Measurements from ENCODE around the gene CIC.
A peak's percentile ranks its signal among the peaks of the same experiment; 100 is the strongest.

CIC gene

DNA sequence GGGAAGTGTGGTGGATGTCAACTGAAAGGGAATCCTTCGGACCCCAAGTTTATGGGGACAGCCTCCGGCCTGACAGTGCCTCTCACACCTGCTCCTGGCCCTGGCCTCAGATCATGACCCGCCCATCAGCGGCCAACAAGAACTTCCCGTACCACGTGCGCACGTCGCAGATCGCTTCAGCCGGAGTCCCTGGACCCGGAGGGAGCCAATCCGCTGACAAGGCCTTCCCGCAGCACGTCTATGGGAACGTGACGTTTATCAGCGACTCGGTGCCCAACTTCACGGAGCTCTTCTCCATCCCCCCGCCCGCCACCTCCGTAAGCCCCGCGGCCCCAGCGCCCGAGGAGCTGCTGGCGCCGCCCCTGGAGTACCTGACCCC lies 54.4 kb downstream of the CIC start:
- Histone ChIP-seq H3K4me3 (ENCODE audit: low read length) (no peak overlapping the region), H3K9me3 (replicated peaks; ENCODE audit: insufficient read depth, low read length) (no peaks in the 10 kb centered on the region), H3K36me3 (replicated peaks; ENCODE audit: insufficient read depth, low read length) (no peaks in the 10 kb centered on the region), H3K79me2 (ENCODE audit: low read length) (peaks cover 20% of the 10 kb centered on the region), H3K9ac (ENCODE audit: low read length) (no peak overlapping the region), H3K27ac (ENCODE audit: low read length) (no peak overlapping the region), H3K27me3 (replicated peaks; ENCODE audit: insufficient read depth, low read length) (peaks cover 46% of the 10 kb centered on the region), H4K20me1 (ENCODE audit: insufficient read depth, low read length) (no peaks in the 10 kb centered on the region), H3K9me2 (replicated peaks; ENCODE audit: insufficient read depth, low read length) (no peaks in the 10 kb centered on the region), H2AFZ (ENCODE audit: low read length) (no peak overlapping the region), H3F3A (ENCODE audit: insufficient read depth, low read length) (no peaks in the 10 kb centered on the region), H3K4me2 (ENCODE audit: low read depth, low read length) (no peak overlapping the region), H3K4me1 (ENCODE audit: low read length) (no peaks in the 10 kb centered on the region)
- no peak for DNase-seq
- TF ChIP-seq, protein P1, sequence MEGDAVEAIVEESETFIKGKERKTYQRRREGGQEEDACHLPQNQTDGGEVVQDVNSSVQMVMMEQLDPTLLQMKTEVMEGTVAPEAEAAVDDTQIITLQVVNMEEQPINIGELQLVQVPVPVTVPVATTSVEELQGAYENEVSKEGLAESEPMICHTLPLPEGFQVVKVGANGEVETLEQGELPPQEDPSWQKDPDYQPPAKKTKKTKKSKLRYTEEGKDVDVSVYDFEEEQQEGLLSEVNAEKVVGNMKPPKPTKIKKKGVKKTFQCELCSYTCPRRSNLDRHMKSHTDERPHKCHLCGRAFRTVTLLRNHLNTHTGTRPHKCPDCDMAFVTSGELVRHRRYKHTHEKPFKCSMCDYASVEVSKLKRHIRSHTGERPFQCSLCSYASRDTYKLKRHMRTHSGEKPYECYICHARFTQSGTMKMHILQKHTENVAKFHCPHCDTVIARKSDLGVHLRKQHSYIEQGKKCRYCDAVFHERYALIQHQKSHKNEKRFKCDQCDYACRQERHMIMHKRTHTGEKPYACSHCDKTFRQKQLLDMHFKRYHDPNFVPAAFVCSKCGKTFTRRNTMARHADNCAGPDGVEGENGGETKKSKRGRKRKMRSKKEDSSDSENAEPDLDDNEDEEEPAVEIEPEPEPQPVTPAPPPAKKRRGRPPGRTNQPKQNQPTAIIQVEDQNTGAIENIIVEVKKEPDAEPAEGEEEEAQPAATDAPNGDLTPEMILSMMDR (IDR thresholded peaks at IDR 0.05; ENCODE audit: low read length): no peak
- no peak for TF ChIP-seq EZH2phosphoT487 (IDR thresholded peaks at IDR 0.05; ENCODE audit: low read length)
- no peak for TF ChIP-seq EZH2 (optimal IDR thresholded peaks at IDR 0.05; ENCODE audit: low read depth, low read length)

DNA sequence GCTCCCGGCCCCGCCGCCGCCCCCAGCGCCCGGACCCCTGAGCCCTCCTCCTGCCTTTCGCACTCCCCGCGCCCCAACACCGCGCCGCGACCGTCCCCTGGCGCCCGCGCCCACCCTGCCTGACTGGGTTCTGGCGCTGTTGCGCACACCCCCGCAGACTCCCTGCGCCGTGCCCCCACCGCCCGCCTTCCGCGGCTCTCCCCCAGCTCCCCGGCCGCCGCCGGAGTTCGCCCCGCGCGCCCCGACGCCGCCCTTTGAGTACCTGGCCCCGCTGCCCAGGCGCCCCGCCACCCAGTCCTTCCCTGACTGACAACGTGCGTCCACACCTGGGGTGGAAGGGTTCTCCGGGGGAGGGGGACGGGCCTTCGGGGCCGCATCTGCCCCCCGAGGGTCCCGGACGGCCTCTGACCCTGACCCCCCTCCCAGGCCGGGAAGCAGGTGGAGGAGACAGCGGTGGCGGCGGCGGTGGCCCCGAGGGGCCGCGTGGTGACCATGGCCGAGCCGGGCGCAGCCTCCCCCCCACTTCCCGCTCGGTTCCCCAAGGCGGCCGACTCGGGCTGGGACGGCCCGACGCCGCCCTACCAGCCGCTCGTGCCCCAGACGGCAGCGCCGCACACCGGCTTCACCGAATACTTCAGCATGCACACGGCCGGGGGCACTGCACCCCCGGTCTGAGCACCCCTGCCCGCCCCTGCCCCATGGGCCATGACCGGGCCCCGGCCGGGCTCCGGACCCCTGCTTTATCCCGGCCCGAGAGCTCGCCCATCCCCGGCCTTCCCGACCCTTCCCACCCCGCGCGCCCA lies 55.0 kb downstream of the CIC start:
- H3K79me2 ChIP-seq (ENCODE audit: low read length): peaks cover 20% of the 10 kb centered on the region
- H3K9ac ChIP-seq (ENCODE audit: low read length): no peak overlapping the region
- H3K27ac ChIP-seq (ENCODE audit: low read length): no peak overlapping the region
- no peaks in the 10 kb centered on the region for H4K20me1 ChIP-seq (ENCODE audit: insufficient read depth, low read length)
- no peaks in the 10 kb centered on the region for H3K9me2 ChIP-seq (replicated peaks; ENCODE audit: insufficient read depth, low read length)
- TF ChIP-seq EZH2 (optimal IDR thresholded peaks at IDR 0.05; ENCODE audit: low read depth, low read length): peak; percentile 94
- no peak; the same call in 1 of the 2 replicates for TF ChIP-seq EZH2phosphoT487 (IDR thresholded peaks at IDR 0.05; ENCODE audit: low read length)
- H3K4me1 ChIP-seq (ENCODE audit: low read length): no peaks in the 10 kb centered on the region
- no peaks in the 10 kb centered on the region for H3K36me3 ChIP-seq (replicated peaks; ENCODE audit: insufficient read depth, low read length)
- H3F3A ChIP-seq (ENCODE audit: insufficient read depth, low read length): no peaks in the 10 kb centered on the region
- peak overlapping the region; percentile 75; the same call in 1 of the 2 replicates for H3K4me2 ChIP-seq (ENCODE audit: low read depth, low read length)
- DNase-seq: no peak
- peaks cover 44% of the 10 kb centered on the region for H3K27me3 ChIP-seq (replicated peaks; ENCODE audit: insufficient read depth, low read length)
- H3K4me3 ChIP-seq (ENCODE audit: low read length): peak overlapping the region; percentile 45; the same call in 1 of the 2 replicates
- no peaks in the 10 kb centered on the region for H3K9me3 ChIP-seq (replicated peaks; ENCODE audit: insufficient read depth, low read length)
- H2AFZ ChIP-seq (ENCODE audit: low read length): 0 out of 2 replicates have a peak overlapping the region, but pooled peaks have one; percentile 11

DNA sequence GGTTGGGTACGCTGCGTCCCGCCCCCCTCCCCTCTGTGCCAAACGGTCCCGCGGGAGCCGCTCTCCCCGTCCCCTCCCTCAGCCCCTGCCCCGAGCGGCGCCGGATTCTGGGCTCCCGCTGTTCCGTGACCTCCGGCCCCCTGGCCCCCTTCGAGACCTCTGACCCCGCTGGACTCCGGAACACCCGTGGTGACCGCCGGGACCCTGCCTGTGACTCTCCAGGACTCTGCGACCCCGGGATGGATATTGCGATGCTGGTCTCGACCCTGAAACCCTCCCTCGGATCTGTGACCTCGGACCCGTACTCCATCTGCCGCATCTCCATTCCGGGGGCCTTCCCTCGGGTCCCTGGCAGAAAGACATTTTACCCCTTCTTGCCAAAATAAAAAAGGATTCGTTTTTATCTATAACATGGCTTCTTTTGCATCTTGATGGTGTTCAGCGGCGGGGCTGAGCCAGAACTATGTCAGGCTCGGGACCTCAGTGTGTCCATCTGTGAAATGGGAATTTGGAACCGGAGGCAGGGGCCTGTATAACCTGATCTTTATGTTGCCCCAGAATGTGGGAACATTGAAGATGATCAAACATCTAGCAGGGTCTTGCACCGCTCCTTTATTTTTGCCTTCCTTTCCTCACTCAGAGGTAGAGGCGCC lies 55.7 kb downstream of the CIC start:
- no peak for DNase-seq

More for the DNA sequence above, 55.7 kb downstream of the CIC start:
- Histone ChIP-seq H2AFZ (ENCODE audit: low read length) (peak overlapping the region; percentile 79), H3K4me3 (ENCODE audit: low read length) (peak overlapping the region; percentile 45), H3K9ac (ENCODE audit: low read length) (no peak overlapping the region; the same call in 1 of the 2 replicates), H4K20me1 (ENCODE audit: insufficient read depth, low read length) (no peaks in the 10 kb centered on the region), H3K79me2 (ENCODE audit: low read length) (peaks cover 20% of the 10 kb centered on the region), H3K36me3 (replicated peaks; ENCODE audit: insufficient read depth, low read length) (no peaks in the 10 kb centered on the region), H3F3A (ENCODE audit: insufficient read depth, low read length) (no peaks in the 10 kb centered on the region), H3K9me3 (replicated peaks; ENCODE audit: insufficient read depth, low read length) (no peaks in the 10 kb centered on the region), H3K27me3 (replicated peaks; ENCODE audit: insufficient read depth, low read length) (peaks cover 40% of the 10 kb centered on the region), H3K4me1 (ENCODE audit: low read length) (no peaks in the 10 kb centered on the region), H3K9me2 (replicated peaks; ENCODE audit: insufficient read depth, low read length) (no peaks in the 10 kb centered on the region), H3K4me2 (ENCODE audit: low read depth, low read length) (peak overlapping the region; percentile 75), H3K27ac (ENCODE audit: low read length) (no peak overlapping the region)
- TF ChIP-seq, protein P1 (IDR thresholded peaks at IDR 0.05; ENCODE audit: low read length): no peak; the same call in 1 of the 2 replicates
- TF ChIP-seq EZH2 (optimal IDR thresholded peaks at IDR 0.05; ENCODE audit: low read depth, low read length) (no peak), EZH2phosphoT487 (IDR thresholded peaks at IDR 0.05; ENCODE audit: low read length) (no peak)
